Thoracic aorta (tissue), 2 donors: Measurements from ENCODE around the gene ALG1. TPM values are rescaled to one million over a fixed set of nuclear protein-coding genes. Genes with fewer than 3 reads are reported as not detected.

ENCODE experiments used
- ATAC-seq: fragments of 150-250 bp; one replicate; pipeline ENCODE4 v1.8.0; 2017; ENCODE audit warnings: low read depth; ENCODE audit not compliant: insufficient number of reproducible peaks, low FRiP score
- DNase-seq: peaks from one replicate; pipeline ENCODE4 v3.0.0-alpha.2; 2020; ENCODE audit warnings: low spot score
- H3K27ac ChIP-seq, 2 donors: fragments of 200-600 bp; sonication (generic); 1 replicate in 1 of 2; 2 replicates in 1 of 2; pipeline ENCODE4 v1.5.1; 2016; ENCODE audit warnings: mild to moderate bottlenecking in 2 of 2, moderate library complexity in 2 of 2
- H3K27me3 ChIP-seq: fragments of 200-600 bp; sonication (generic); replicated peaks from 2 replicates; pipeline ENCODE4 v1.6.0; 2016; ENCODE audit warnings: mild to moderate bottlenecking; ENCODE audit not compliant: insufficient read depth
- H3K36me3 ChIP-seq: fragments of 200-600 bp; sonication (generic); one replicate; pipeline ENCODE4 v1.5.1; 2016
- H3K4me1 ChIP-seq, 2 donors: fragments of 200-600 bp; sonication (generic); 1 replicate in 1 of 2; 2 replicates in 1 of 2; pipeline versions ENCODE4 v1.5.1 to v1.6.0; 2016; ENCODE audit warnings: low read depth in 2 of 2, mild to moderate bottlenecking in 1 of 2; ENCODE audit not compliant: control insufficient read depth in 1 of 2
- H3K4me3 ChIP-seq: fragments of 200-600 bp; sonication (generic); 2 replicates; pipeline ENCODE4 v1.5.1; 2016; ENCODE audit warnings: mild to moderate bottlenecking
- H3K9me3 ChIP-seq: fragments of 200-600 bp; sonication (generic); 2 replicates; pipeline ENCODE4 v1.5.1; 2016
- CTCF ChIP-seq: fragments of 200-600 bp; sonication (generic); IDR thresholded peaks from one replicate; pipeline ENCODE4 v1.5.1; 2019; ENCODE audit warnings: antibody characterized with exemption
- total RNA-seq, 2 donors: library from RNA; depleted of rRNA; stranded (reverse); fragments of >200 nt; gene quantifications; one replicate each; pipeline versions ENCODE4 v1.1.0 to v1.2.3, GENCODE V29; 2016

Gene ALG1
- total RNA-seq, 2 donors from 2014 or later: 24.1 to 36.7 TPM

GRCh38 chr16:5045499-5046115 lies 26.0 kb upstream of the ALG1 start:
- DNase-seq: no peak
- H3K4me3 ChIP-seq: no peak overlapping the region
- H3K4me1 ChIP-seq: no peaks in the 10 kb centered on the region
- no peak for ATAC-seq
- no peaks in the 10 kb centered on the region for H3K9me3 ChIP-seq
- H3K36me3 ChIP-seq: no peaks in the 10 kb centered on the region
- H3K27ac ChIP-seq: no peak overlapping the region
- no peaks in the 10 kb centered on the region for H3K27me3 ChIP-seq
- TF ChIP-seq CTCF: no peak

- H3K27me3 ChIP-seq: no peaks in the 10 kb centered on the region
- TF ChIP-seq CTCF: no peak
- no peak for ATAC-seq
- no peak for DNase-seq
- no peak overlapping the region for H3K4me3 ChIP-seq
- no peaks in the 10 kb centered on the region for H3K36me3 ChIP-seq
- H3K27ac ChIP-seq: no peak overlapping the region
- H3K4me1 ChIP-seq: no peaks in the 10 kb centered on the region
- H3K9me3 ChIP-seq: no peaks in the 10 kb centered on the region
Observed at GRCh38 chr16:5046914-5047313, 24.7 kb upstream of the ALG1 start.

GRCh38 chr16:5054876-5055865 lies 16.5 kb upstream of the ALG1 start:
- ATAC-seq (no peak), DNase-seq (no peak)
- H3K9me3 ChIP-seq: no peaks in the 10 kb centered on the region
- no peaks in the 10 kb centered on the region for H3K4me1 ChIP-seq
- H3K27ac ChIP-seq: no peak overlapping the region
- no peaks in the 10 kb centered on the region for H3K27me3 ChIP-seq
- H3K4me3 ChIP-seq: no peak overlapping the region
- no peaks in the 10 kb centered on the region for H3K36me3 ChIP-seq
- TF ChIP-seq CTCF: no peak

GRCh38 chr16:5056352-5056751 lies 15.3 kb upstream of the ALG1 start:
- no peak overlapping the region for H3K27ac ChIP-seq
- no peaks in the 10 kb centered on the region for H3K36me3 ChIP-seq
- ATAC-seq (no peak), DNase-seq (no peak)
- H3K4me3 ChIP-seq: no peak overlapping the region
- TF ChIP-seq CTCF: no peak
- H3K4me1 ChIP-seq: no peaks in the 10 kb centered on the region
- no peaks in the 10 kb centered on the region for H3K27me3 ChIP-seq
- no peaks in the 10 kb centered on the region for H3K9me3 ChIP-seq

GRCh38 chr16:5058476-5058875 lies 13.2 kb upstream of the ALG1 start:
- ATAC-seq: no peak
- DNase-seq: no peak
- Histone ChIP-seq H3K36me3 (no peaks in the 10 kb centered on the region), H3K4me1 (no peaks in the 10 kb centered on the region), H3K27me3 (no peaks in the 10 kb centered on the region), H3K4me3 (no peak overlapping the region), H3K27ac (no peak overlapping the region), H3K9me3 (no peaks in the 10 kb centered on the region)
- no peak for TF ChIP-seq CTCF
